ENCODE results near the gene MMP14.

DNA sequence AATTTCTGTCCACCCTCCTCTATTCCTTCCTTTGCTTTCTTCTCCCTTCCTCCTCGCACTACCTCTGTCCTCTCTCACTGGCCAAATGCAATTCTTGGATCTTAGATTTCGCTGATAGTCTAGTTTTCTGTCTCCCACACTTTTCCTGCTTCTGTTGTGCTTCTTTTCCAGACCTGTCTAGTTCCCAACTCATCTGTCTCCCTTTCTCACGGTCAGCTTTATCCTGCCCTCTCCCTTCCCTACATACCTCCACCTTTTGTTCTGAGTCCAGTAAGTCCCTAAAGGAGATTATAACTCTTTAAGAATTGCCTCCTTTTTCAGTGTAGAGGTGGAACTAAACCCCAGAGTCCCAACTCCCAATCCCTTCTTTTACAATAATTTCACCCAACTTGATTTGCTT, 880 bp upstream of the MMP14 start:
- TF ChIP-seq, protein P1, sequence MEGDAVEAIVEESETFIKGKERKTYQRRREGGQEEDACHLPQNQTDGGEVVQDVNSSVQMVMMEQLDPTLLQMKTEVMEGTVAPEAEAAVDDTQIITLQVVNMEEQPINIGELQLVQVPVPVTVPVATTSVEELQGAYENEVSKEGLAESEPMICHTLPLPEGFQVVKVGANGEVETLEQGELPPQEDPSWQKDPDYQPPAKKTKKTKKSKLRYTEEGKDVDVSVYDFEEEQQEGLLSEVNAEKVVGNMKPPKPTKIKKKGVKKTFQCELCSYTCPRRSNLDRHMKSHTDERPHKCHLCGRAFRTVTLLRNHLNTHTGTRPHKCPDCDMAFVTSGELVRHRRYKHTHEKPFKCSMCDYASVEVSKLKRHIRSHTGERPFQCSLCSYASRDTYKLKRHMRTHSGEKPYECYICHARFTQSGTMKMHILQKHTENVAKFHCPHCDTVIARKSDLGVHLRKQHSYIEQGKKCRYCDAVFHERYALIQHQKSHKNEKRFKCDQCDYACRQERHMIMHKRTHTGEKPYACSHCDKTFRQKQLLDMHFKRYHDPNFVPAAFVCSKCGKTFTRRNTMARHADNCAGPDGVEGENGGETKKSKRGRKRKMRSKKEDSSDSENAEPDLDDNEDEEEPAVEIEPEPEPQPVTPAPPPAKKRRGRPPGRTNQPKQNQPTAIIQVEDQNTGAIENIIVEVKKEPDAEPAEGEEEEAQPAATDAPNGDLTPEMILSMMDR (conservative IDR thresholded peaks at IDR 0.05), result no peak
- TF ChIP-seq EZH2 (IDR thresholded peaks at IDR 0.05; ENCODE audit: low read depth), result no peak

All from PC-9 (cell line).